DOHH2 (cell line): ENCODE measurements around the gene LCN15.
A peak's percentile ranks its signal among the peaks of the same experiment; 100 is the strongest.

ENCODE experiments used
- H3F3A ChIP-seq: fragments of 200-600 bp; sonication (generic), shearing (Covaris generic); 2 replicates; pipeline ENCODE4 v1.6.0; 2016; ENCODE audit warnings: antibody characterized with exemption, mild to moderate bottlenecking; ENCODE audit not compliant: control insufficient read depth, insufficient read depth
- H3K27ac ChIP-seq: fragments of 200-600 bp; sonication (generic); 2 replicates; pipeline ENCODE4 v1.5.1; 2014; ENCODE audit warnings: low read depth, mild to moderate bottlenecking, low read length, moderate library complexity
- H3K27me3 ChIP-seq: fragments of 200-600 bp; sonication (generic); 2 replicates; pipeline ENCODE4 v1.6.1; 2014; ENCODE audit warnings: mild to moderate bottlenecking, low read length, mixed read lengths; ENCODE audit not compliant: control insufficient read depth
- H3K36me3 ChIP-seq: fragments of 200-600 bp; sonication (generic); 2 replicates; pipeline ENCODE4 v1.6.1; 2014; ENCODE audit warnings: mild to moderate bottlenecking, low read length, moderate library complexity, mixed read lengths; ENCODE audit not compliant: control insufficient read depth
- H3K4me1 ChIP-seq: fragments of 200-600 bp; sonication (generic); 2 replicates; pipeline ENCODE4 v1.6.1; 2014; ENCODE audit warnings: mild to moderate bottlenecking, low read length, mixed read lengths; ENCODE audit not compliant: control insufficient read depth
- H3K4me2 ChIP-seq: fragments of 200-600 bp; sonication (generic); 2 replicates; pipeline ENCODE4 v1.6.0; 2014; ENCODE audit warnings: mild to moderate bottlenecking, low read length, moderate library complexity
- H3K4me3 ChIP-seq: fragments of 200-600 bp; sonication (generic); 2 replicates; pipeline ENCODE4 v1.5.1; 2014; ENCODE audit warnings: mild to moderate bottlenecking, low read length, mixed read lengths
- H3K79me2 ChIP-seq: fragments of 200-600 bp; sonication (generic); 2 replicates; pipeline ENCODE4 v1.6.1; 2014; ENCODE audit warnings: mild to moderate bottlenecking, low read length, mixed read lengths; ENCODE audit not compliant: control insufficient read depth
- H3K9me2 ChIP-seq: fragments of 200-600 bp; sonication (generic); replicated peaks from 2 replicates; pipeline ENCODE4 v1.6.1; 2014; ENCODE audit warnings: mild to moderate bottlenecking, low read length, mixed read lengths; ENCODE audit not compliant: control insufficient read depth
- H3K9me3 ChIP-seq: fragments of 200-600 bp; sonication (generic); 2 replicates; pipeline ENCODE4 v1.6.1; 2014; ENCODE audit warnings: antibody characterized with exemption, low read length, mixed read lengths; ENCODE audit not compliant: control insufficient read depth, insufficient read depth
- H4K20me1 ChIP-seq: fragments of 200-600 bp; sonication (generic); 2 replicates; pipeline ENCODE4 v1.6.0; 2014; ENCODE audit warnings: low read depth, mild to moderate bottlenecking, antibody characterized with exemption, low read length, moderate library complexity; ENCODE audit not compliant: control insufficient read depth, insufficient read depth
- EZH2phosphoT487 ChIP-seq: fragments of 200-600 bp; sonication (generic); IDR thresholded peaks from 2 replicates; pipeline ENCODE4 v1.6.1; 2017; ENCODE audit warnings: borderline replicate concordance, mild to moderate bottlenecking, antibody characterized with exemption, low read length, moderate library complexity, mixed read lengths
- TF ChIP-seq, protein P1 (sequence below): fragments of 200-600 bp; sonication (generic); IDR thresholded peaks from one replicate; pipeline ENCODE4 v1.5.1; 2014; ENCODE audit warnings: antibody characterized with exemption, mild to moderate bottlenecking, low read depth, low read length; ENCODE audit not compliant: poor library complexity, severe bottlenecking

LCN15 gene

DNA sequence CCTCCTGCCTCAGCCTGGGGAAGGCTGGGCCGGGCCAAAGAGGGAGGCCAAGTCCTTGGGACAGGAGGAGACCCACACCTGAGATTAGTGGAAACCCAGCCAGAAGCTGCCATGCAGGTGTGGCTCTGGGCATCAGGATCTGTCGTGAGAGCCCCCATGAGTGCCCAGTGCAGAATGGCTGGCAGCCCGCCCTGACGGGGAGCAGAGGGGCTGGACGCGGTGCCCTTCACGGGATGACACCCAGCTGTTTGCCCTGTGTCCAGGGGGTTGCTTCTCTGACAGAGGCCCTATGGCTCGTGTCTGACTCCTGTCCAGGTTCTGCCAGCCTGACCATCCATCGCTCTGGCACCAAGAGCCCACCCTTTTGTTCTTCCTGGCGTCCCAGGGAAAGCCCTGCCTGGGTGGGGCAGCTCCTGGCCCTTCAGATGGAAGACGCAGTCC, 43.4 kb downstream of the LCN15 start:
- Histone ChIP-seq H3F3A (peaks cover 37% of the 10 kb centered on the region), H3K9me2 (no peaks in the 10 kb centered on the region), H4K20me1 (peaks cover 6% of the 10 kb centered on the region), H3K4me1 (peaks cover 28% of the 10 kb centered on the region), H3K4me3 (no peak overlapping the region), H3K9me3 (no peaks in the 10 kb centered on the region), H3K27me3 (no peaks in the 10 kb centered on the region), H3K4me2 (no peak overlapping the region), H3K79me2 (peaks cover 9% of the 10 kb centered on the region), H3K36me3 (peaks cover 43% of the 10 kb centered on the region), H3K27ac (no peak overlapping the region)
- TF ChIP-seq, protein P1, sequence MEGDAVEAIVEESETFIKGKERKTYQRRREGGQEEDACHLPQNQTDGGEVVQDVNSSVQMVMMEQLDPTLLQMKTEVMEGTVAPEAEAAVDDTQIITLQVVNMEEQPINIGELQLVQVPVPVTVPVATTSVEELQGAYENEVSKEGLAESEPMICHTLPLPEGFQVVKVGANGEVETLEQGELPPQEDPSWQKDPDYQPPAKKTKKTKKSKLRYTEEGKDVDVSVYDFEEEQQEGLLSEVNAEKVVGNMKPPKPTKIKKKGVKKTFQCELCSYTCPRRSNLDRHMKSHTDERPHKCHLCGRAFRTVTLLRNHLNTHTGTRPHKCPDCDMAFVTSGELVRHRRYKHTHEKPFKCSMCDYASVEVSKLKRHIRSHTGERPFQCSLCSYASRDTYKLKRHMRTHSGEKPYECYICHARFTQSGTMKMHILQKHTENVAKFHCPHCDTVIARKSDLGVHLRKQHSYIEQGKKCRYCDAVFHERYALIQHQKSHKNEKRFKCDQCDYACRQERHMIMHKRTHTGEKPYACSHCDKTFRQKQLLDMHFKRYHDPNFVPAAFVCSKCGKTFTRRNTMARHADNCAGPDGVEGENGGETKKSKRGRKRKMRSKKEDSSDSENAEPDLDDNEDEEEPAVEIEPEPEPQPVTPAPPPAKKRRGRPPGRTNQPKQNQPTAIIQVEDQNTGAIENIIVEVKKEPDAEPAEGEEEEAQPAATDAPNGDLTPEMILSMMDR, result no peak
- no peak for TF ChIP-seq EZH2phosphoT487

DNA sequence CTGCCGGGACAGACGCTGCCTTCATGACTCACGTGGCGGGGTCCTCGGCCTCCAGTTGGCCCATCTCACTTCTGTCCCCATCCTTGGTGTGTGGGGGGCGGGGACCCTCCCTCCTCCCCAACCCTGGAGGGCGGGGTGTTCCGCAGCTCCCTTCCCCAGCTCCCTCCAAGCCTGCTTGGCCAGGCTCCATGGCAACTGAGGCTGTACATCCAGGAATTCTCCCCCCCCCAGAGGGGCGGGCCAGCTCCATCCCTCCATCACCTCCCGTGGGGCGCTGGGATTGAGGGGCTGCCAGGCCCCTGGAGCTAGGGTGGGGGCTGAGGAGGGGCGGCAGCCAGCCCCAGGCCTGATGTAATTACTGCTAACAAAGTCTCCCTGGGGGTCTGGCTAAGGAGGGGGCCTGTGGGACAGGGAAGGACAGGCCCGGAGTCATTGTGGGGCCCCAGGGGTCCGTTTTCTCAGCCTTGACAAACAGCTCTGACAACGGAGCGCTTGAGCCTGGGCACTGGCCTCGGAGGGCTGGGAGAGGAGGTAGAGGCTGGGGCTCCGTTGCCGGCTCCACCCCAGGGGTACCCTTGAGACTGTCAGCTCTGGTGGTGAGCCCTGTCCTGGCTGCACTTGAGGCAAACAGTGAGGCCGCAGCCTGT, 43.9 kb downstream of the LCN15 start:
- peaks cover 38% of the 10 kb centered on the region for H3K36me3 ChIP-seq
- no peak overlapping the region for H3K4me2 ChIP-seq
- peaks cover under 1% of the 10 kb centered on the region; the same call in 1 of the 2 replicates for H4K20me1 ChIP-seq
- H3K27me3 ChIP-seq, result no peaks in the 10 kb centered on the region
- H3K4me3 ChIP-seq, result no peak overlapping the region
- H3K9me3 ChIP-seq, result no peaks in the 10 kb centered on the region
- peaks cover 4% of the 10 kb centered on the region for H3K79me2 ChIP-seq
- H3F3A ChIP-seq, result peaks cover 32% of the 10 kb centered on the region
- no peaks in the 10 kb centered on the region for H3K9me2 ChIP-seq
- TF ChIP-seq EZH2phosphoT487, result no peak
- TF ChIP-seq, protein P1, result no peak
- H3K4me1 ChIP-seq, result peaks cover 22% of the 10 kb centered on the region
- no peak overlapping the region for H3K27ac ChIP-seq

DNA sequence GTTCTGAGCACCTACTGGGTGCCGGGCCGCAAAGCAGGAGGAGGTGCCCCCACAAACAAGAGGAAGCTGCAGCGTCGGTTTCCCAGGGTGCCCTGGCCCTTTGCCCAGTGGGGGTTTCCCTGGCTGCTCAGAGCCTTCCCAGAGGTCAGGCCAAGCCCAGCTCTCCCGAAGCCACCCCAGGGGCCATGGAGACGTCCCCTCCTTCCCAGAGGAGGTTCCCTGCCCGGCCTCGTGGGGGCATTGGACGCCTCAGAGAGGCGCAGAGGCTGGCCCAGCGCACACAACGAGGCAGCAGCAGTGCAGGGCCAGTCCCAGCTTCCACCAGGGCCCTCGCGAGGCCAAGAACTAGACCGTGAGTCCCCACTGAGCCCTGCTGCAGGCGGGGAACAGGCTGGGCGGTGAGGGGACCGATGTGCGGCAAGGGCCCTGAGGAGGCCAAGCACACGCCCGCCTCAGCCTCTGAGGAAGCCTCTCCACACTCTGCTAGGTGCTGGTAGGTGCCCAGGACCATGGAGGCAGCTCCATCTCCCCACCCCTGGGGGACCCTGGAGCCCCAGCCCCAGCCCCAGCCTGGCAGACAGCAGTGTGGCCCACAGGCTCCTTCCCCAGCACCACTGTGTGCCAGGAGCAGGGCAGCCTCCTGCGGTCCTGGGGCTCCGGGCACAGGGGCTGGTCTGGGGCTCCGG, 45.0 kb downstream of the LCN15 start:
- Histone ChIP-seq H3K4me2 (peak overlapping the region; percentile 59), H3K9me3 (no peaks in the 10 kb centered on the region), H3K4me1 (peaks cover 31% of the 10 kb centered on the region), H3K27me3 (no peaks in the 10 kb centered on the region), H3K36me3 (peaks cover 27% of the 10 kb centered on the region), H4K20me1 (no peaks in the 10 kb centered on the region), H3K27ac (no peak overlapping the region; the same call in 1 of the 2 replicates), H3F3A (peaks cover 22% of the 10 kb centered on the region), H3K79me2 (no peaks in the 10 kb centered on the region), H3K4me3 (0 out of 2 replicates have a peak overlapping the region, but pooled peaks have one; percentile 34), H3K9me2 (no peaks in the 10 kb centered on the region)
- TF ChIP-seq EZH2phosphoT487, result no peak
- TF ChIP-seq, protein P1, result no peak
